ENCODE results near the gene C2orf78. TPM values are rescaled to one million over a fixed set of nuclear protein-coding genes. Genes with fewer than 3 reads are reported as not detected.
A peak's percentile ranks its signal among the peaks of the same experiment; 100 is the strongest.

C2orf78 gene
- total RNA-seq, 1 donor from 2014 or later: not detected

DNA sequence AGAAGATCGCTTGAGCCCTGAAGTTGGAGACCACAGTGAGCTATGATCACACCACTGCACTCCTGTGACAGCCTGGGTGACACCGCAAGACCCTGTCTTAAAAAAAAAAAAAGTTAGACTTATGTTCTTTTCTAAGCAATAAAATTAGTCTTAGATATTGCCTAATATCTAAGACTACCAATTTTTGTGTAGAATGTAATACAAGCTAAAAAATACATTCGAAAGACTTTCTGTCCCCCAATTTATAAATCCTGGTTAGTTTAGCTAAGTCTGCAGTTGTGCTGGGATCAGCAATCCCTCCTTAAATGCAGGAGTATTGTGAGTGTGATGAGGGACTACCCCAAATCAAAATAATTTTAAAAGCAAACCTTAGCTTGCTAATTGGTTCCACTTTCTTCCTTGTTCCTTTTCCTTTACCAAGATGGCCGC is 44.4 kb downstream of the C2orf78 start:
- peaks cover 1% of the 10 kb centered on the region for H3K27me3 Mint-ChIP-seq (ENCODE audit: unreplicated experiment)
- H3K4me3 Mint-ChIP-seq (ENCODE audit: unreplicated experiment): peak overlapping the region; percentile 97
- H3K4me1 Mint-ChIP-seq (ENCODE audit: unreplicated experiment): peaks cover 18% of the 10 kb centered on the region
- peak overlapping the region; percentile 82 for H3K27ac Mint-ChIP-seq (ENCODE audit: unreplicated experiment)
- no peaks in the 10 kb centered on the region for H3K9me3 Mint-ChIP-seq (ENCODE audit: unreplicated experiment)
- DNase-seq (ENCODE audit: low spot score): no peak
- TF ChIP-seq, protein P1, sequence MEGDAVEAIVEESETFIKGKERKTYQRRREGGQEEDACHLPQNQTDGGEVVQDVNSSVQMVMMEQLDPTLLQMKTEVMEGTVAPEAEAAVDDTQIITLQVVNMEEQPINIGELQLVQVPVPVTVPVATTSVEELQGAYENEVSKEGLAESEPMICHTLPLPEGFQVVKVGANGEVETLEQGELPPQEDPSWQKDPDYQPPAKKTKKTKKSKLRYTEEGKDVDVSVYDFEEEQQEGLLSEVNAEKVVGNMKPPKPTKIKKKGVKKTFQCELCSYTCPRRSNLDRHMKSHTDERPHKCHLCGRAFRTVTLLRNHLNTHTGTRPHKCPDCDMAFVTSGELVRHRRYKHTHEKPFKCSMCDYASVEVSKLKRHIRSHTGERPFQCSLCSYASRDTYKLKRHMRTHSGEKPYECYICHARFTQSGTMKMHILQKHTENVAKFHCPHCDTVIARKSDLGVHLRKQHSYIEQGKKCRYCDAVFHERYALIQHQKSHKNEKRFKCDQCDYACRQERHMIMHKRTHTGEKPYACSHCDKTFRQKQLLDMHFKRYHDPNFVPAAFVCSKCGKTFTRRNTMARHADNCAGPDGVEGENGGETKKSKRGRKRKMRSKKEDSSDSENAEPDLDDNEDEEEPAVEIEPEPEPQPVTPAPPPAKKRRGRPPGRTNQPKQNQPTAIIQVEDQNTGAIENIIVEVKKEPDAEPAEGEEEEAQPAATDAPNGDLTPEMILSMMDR (IDR thresholded peaks at IDR 0.05; ENCODE audit: unreplicated experiment): no peak
- peaks cover 5% of the 10 kb centered on the region for H3K36me3 Mint-ChIP-seq (ENCODE audit: low read depth, unreplicated experiment)

DNA sequence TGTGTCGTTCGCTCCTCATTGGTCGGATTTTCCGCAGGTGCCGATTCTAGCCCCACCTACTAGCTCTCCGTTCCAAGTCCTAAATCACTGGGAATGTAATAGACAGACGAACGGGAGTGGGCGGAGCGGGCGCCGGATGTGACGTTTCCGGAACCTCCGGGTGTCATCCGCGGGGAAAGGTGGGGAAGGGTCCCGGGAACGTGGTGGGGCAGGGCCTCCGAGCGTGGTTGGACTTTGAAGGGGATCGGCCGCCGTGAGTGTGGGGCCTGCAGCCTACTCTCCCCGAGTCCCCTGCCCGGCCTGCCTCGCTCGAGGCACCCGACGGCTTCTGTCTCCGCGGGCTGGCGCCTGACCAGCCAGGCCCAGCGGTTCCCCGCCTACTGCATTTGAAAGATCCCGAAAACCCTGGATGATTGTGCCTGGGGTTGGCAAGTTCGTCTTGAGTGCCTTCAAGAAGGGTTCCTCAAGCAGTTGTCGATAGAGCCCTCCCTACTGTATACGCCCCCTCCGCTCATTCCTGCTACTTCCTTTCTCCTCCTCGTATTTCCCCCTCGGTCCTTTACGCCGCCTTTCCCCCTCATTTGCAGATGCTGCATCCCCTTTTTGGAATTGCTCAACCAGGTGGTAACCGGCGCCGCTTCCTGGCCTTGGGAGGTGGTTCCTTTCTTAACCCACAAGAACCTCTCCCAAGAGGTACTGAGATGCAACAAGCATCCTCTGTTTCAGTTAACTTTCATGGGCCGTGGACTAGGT is 45.0 kb downstream of the C2orf78 start, which contains the start of gene STAMBP:
STAMBP (plus strand) TSS at position 144 of the 753 bp plus-strand sequence. CDS start 1,896 bp downstream, outside the sequence.
- peak within 1 kb of the TSS; percentile 82 for H3K27ac Mint-ChIP-seq (ENCODE audit: unreplicated experiment)
- H3K4me1 Mint-ChIP-seq (ENCODE audit: unreplicated experiment): peaks cover 17% of the 10 kb centered on the region
- DNase-seq (ENCODE audit: low spot score): peak; percentile 86
- TF ChIP-seq, protein P1 (IDR thresholded peaks at IDR 0.05; ENCODE audit: unreplicated experiment): no peak
- H3K9me3 Mint-ChIP-seq (ENCODE audit: unreplicated experiment): no peaks in the 10 kb centered on the region
- peaks cover 5% of the 10 kb centered on the region for H3K36me3 Mint-ChIP-seq (ENCODE audit: low read depth, unreplicated experiment)
- H3K4me3 Mint-ChIP-seq (ENCODE audit: unreplicated experiment): peak within 1 kb of the TSS; percentile 97
- peaks cover 1% of the 10 kb centered on the region for H3K27me3 Mint-ChIP-seq (ENCODE audit: unreplicated experiment)

DNA sequence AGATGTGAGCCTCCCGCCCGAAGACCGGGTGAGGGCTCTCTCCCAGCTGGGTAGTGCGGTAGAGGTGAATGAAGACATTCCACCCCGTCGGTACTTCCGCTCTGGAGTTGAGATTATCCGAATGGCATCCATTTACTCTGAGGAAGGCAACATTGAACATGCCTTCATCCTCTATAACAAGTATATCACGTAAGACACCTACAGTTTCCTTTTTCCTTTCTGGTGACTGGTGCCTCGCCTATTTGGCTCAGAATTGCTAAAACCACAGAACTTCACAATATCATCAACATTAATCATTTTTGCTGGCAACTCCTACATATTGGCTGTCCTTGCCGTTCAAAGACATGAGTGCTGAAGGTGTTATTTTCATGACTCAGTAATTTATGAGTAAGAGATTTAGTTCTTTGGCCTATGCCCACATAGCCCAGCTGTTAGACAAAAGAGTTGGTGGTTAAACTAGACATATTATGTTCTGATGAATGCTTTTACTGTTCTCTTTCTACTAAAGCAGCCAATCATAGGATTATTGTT is 47.0 kb downstream of the C2orf78 start:
- Mint-ChIP-seq H3K27me3 (ENCODE audit: unreplicated experiment) (peaks cover 1% of the 10 kb centered on the region), H3K9me3 (ENCODE audit: unreplicated experiment) (no peaks in the 10 kb centered on the region), H3K36me3 (ENCODE audit: low read depth, unreplicated experiment) (peaks cover 10% of the 10 kb centered on the region), H3K4me1 (ENCODE audit: unreplicated experiment) (peaks cover 17% of the 10 kb centered on the region), H3K4me3 (ENCODE audit: unreplicated experiment) (peak overlapping the region; percentile 20), H3K27ac (ENCODE audit: unreplicated experiment) (no peak overlapping the region)
- no peak for DNase-seq (ENCODE audit: low spot score)
- TF ChIP-seq, protein P1 (IDR thresholded peaks at IDR 0.05; ENCODE audit: unreplicated experiment): no peak

DNA sequence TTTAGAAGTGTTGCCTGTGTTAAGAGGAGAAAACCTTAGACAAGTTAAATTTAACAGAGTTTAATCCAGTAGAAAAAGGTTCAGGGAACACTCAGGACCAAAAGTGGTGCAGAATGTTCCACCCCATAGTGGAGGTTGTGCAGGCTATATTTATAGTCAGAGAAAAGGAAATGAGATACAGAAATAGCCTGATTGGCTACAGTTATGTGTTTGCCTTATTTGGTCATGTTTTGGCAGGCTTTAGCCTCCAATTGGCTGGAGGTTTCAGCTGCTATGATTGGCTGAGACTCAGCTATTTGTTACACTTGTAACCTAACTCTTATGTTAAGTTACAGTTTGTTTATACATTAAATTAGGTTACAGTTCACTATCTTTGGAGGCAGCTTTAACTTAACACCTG is 48.9 kb downstream of the C2orf78 start:
- H3K9me3 Mint-ChIP-seq (ENCODE audit: unreplicated experiment): no peaks in the 10 kb centered on the region
- H3K4me1 Mint-ChIP-seq (ENCODE audit: unreplicated experiment): peaks cover 19% of the 10 kb centered on the region
- no peak overlapping the region for H3K4me3 Mint-ChIP-seq (ENCODE audit: unreplicated experiment)
- H3K27me3 Mint-ChIP-seq (ENCODE audit: unreplicated experiment): peaks cover 1% of the 10 kb centered on the region
- no peak overlapping the region for H3K27ac Mint-ChIP-seq (ENCODE audit: unreplicated experiment)
- no peak for DNase-seq (ENCODE audit: low spot score)
- peaks cover 10% of the 10 kb centered on the region for H3K36me3 Mint-ChIP-seq (ENCODE audit: low read depth, unreplicated experiment)
- TF ChIP-seq, protein P1 (IDR thresholded peaks at IDR 0.05; ENCODE audit: unreplicated experiment): no peak

Data from endothelial cell (in vitro differentiated cells).